Endothelial cell of umbilical vein (primary cell): ENCODE results near the gene CLP1. TPM values are rescaled to one million over a fixed set of nuclear protein-coding genes. Genes with fewer than 3 reads are reported as not detected.

Experiments
- BruUV-seq: library from RNA; stranded (reverse); fragments of 400-500 nt; replicated peaks from 2 replicates; lab custom pipeline; 2021; lab: Mats Ljungman, UMichigan
- CTCF ChIA-PET: fragments of 300-600, 350-600 bp; sonication (Branson Sonifier 250); formaldehyde crosslinking; loops from one replicate; lab custom pipeline; 2021; ENCODE audit warnings: antibody characterized with exemption, inconsistent platforms; lab: Charles Lee
- POLR2A ChIA-PET: fragments of 300-600, 350-600 bp; sonication (Branson Sonifier 250); formaldehyde crosslinking; loops from one replicate; lab custom pipeline; 2021; ENCODE audit warnings: antibody characterized with exemption, inconsistent platforms; lab: Charles Lee
- DNase-seq: peaks from one replicate; pipeline ENCODE4 v3.0.0-alpha.2; 2011; ENCODE audit warnings: low read depth, low spot score
- FAIRE-seq: peaks from 2 replicates; lab custom pipeline; 2011; peaks lifted over from hg19 to GRCh38; lab: Jason Lieb, UNC
- H2AFZ ChIP-seq: 2 replicates; pipeline ENCODE4 v1.6.0; 2012; ENCODE audit warnings: low read depth, low read length, control low read depth, inconsistent platforms
- H3K27ac ChIP-seq: 2 replicates; pipeline ENCODE4 v1.5.1; 2011; ENCODE audit warnings: low read depth, mild to moderate bottlenecking, control low read depth, low read length, moderate library complexity; ENCODE audit not compliant: insufficient read depth
- H3K27me3 ChIP-seq, 2 experiments: 2 replicates each; pipeline versions ENCODE4 v1.6.0 to v1.6.1; 2011; ENCODE audit warnings: low read length in 2 of 2, mixed read lengths in 1 of 2; ENCODE audit not compliant: control insufficient read depth in 2 of 2, insufficient read depth in 2 of 2
- H3K36me3 ChIP-seq, 2 experiments: 2 replicates in 1 of 2; 3 replicates in 1 of 2; pipeline ENCODE4 v1.5.1; 2011; ENCODE audit warnings: low read length in 2 of 2, mild to moderate bottlenecking in 1 of 2, moderate library complexity in 1 of 2; ENCODE audit not compliant: control insufficient read depth in 2 of 2, insufficient read depth in 2 of 2; ENCODE audit errors: extremely low read depth in 1 of 2
- H3K4me1 ChIP-seq: 3 replicates; pipeline ENCODE4 v1.5.1; 2011; ENCODE audit warnings: mild to moderate bottlenecking, low read length; ENCODE audit not compliant: control insufficient read depth, insufficient read depth; ENCODE audit errors: extremely low read depth
- H3K4me2 ChIP-seq: 2 replicates; pipeline ENCODE4 v1.6.1; 2011; ENCODE audit warnings: low read length, control low read depth, mixed read lengths; ENCODE audit not compliant: insufficient read depth
- H3K4me3 ChIP-seq, 3 experiments: fragments of 200-600 bp in 1 of 3; sonication (generic), shearing (Covaris generic) in 1 of 3; replicated peaks in 1 of 3; 2 replicates each; pipeline ENCODE4 v1.5.1; 2011 to 2016; ENCODE audit warnings: control low read depth in 3 of 3, low read length in 3 of 3, mild to moderate bottlenecking in 2 of 3, inconsistent platforms in 1 of 3, low read depth in 1 of 3, moderate library complexity in 1 of 3; ENCODE audit not compliant: insufficient read depth in 1 of 3
- H3K79me2 ChIP-seq: 2 replicates; pipeline ENCODE4 v1.6.0; 2012; ENCODE audit warnings: low read length, inconsistent platforms; ENCODE audit not compliant: control insufficient read depth, insufficient read depth
- H3K9ac ChIP-seq: replicated peaks from 2 replicates; pipeline ENCODE3; 2011; ENCODE audit warnings: low read length, control low read depth; ENCODE audit not compliant: insufficient read depth; ENCODE audit errors: extremely low read depth
- H3K9me1 ChIP-seq: replicated peaks from 3 replicates; pipeline ENCODE4 v1.6.0; 2011; ENCODE audit warnings: mild to moderate bottlenecking, low read length; ENCODE audit not compliant: control insufficient read depth, insufficient read depth; ENCODE audit errors: extremely low read depth
- H3K9me3 ChIP-seq: replicated peaks from 2 replicates; pipeline ENCODE4 v1.5.1; 2012; ENCODE audit warnings: low read length, inconsistent platforms; ENCODE audit not compliant: control insufficient read depth, insufficient read depth
- H4K20me1 ChIP-seq: replicated peaks from 2 replicates; pipeline ENCODE3; 2011; ENCODE audit warnings: mild to moderate bottlenecking, low read length; ENCODE audit not compliant: control insufficient read depth, insufficient read depth; ENCODE audit errors: extremely low read depth
- CTCF ChIP-seq, 2 donors: IDR thresholded peaks; 1 replicate in 1 of 2; 2 replicates in 1 of 2; pipeline ENCODE4 v1.5.1; 2011; ENCODE audit warnings: low read length in 2 of 2, mild to moderate bottlenecking in 2 of 2, moderate library complexity in 2 of 2, control low read depth in 1 of 2, inconsistent platforms in 1 of 2, low read depth in 1 of 2; ENCODE audit not compliant: insufficient read depth in 1 of 2; ENCODE audit errors: extremely low read depth in 1 of 2
- EZH2 ChIP-seq: IDR thresholded peaks from 2 replicates; pipeline ENCODE4 v1.6.1; 2012; ENCODE audit warnings: borderline replicate concordance, low read depth, mild to moderate bottlenecking, moderate library complexity, low read length, inconsistent platforms; ENCODE audit not compliant: severe bottlenecking
- GATA2 ChIP-seq: IDR thresholded peaks from 2 replicates; pipeline ENCODE4 v1.7.0; 2011; ENCODE audit warnings: low read depth, mild to moderate bottlenecking, moderate library complexity, mixed read lengths, low read length; ENCODE audit not compliant: insufficient read length, insufficient read depth
- MYC ChIP-seq: IDR thresholded peaks from one replicate; pipeline ENCODE4 v1.6.1; 2011; ENCODE audit warnings: mild to moderate bottlenecking, low read depth, low read length
- POLR2A ChIP-seq: IDR thresholded peaks from 2 replicates; pipeline ENCODE4 v1.6.1; 2012; ENCODE audit warnings: low read depth, mild to moderate bottlenecking, control low read depth, low read length
- POLR2AphosphoS5 ChIP-seq: IDR thresholded peaks from 2 replicates; pipeline ENCODE4 v1.6.1; 2012; ENCODE audit warnings: low read depth, mild to moderate bottlenecking, control low read depth, low read length, moderate library complexity; ENCODE audit not compliant: insufficient read depth
- dilution Hi-C: fragments of 300-500 bp; cut with MboI; formaldehyde crosslinking; loops from one replicate; pipeline ENCODE4 v1.15.0; 2019; ENCODE audit warnings: low sequenced_read_pairs; ENCODE audit not compliant: extremely low pct_ligation_motif_present
- intact Hi-C: fragments of 100-400 bp; cut with micrococcal nuclease; formaldehyde crosslinking; loops from one replicate; pipeline ENCODE4 v1.10.0; 2022
- polyA plus RNA-seq, 4 experiments: library from polyadenylated mRNA; depleted of rRNA in 3 of 4; stranded (reverse) in 3 of 4; unstranded in 1 of 4; fragments of >200 nt; gene quantifications; 2 replicates each; pipeline versions ENCODE4 v1.2.1 to v1.2.3, GENCODE V29; 2011 to 2012; ENCODE audit warnings: missing spikeins in 1 of 4
- total RNA-seq: library from RNA; stranded (reverse); gene quantifications from 2 replicates; pipeline ENCODE4 v1.2.3, GENCODE V29; 2021

CLP1 gene
- total and polyA plus RNA-seq, 2 donors (not counting 3 experiments of a cell fraction or from before 2014, with no cell fraction given) = 17.9 to 20.8 TPM

- Histone ChIP-seq H3K79me2 (peaks cover 18% of the 10 kb centered on the region), H3K36me3 (no peaks in the 10 kb centered on the region), H3K4me1 (peaks cover 24% of the 10 kb centered on the region), H3K9me1 (no peaks in the 10 kb centered on the region), H3K9me3 (no peaks in the 10 kb centered on the region), H4K20me1 (no peaks in the 10 kb centered on the region), H3K4me2 (peak overlapping the region; percentile 92), H3K4me3 (peak overlapping the region in 2 of 3 experiments; percentile 55 to 87), H2AFZ (no peak overlapping the region), H3K27me3 (peaks cover 0 to 1% of the 10 kb centered on the region in 2 experiments), H3K27ac (no peak overlapping the region), H3K9ac (no peak overlapping the region)
- no peak for TF ChIP-seq POLR2A
- no peak for TF ChIP-seq POLR2AphosphoS5
- no peak for TF ChIP-seq GATA2
- dilution Hi-C loops = no loop called here
- FAIRE-seq = no peak
- no peak for DNase-seq
- BruUV-seq = TSS peak; percentile 8
- ChIA-PET CTCF (interaction anchor here (0.7 to 4.2 kb wide), 23 partner anchors 12 to 1496 kb away, joined by 3 to 154 read pairs (median 4); partner anchors contain the start of genes RTN4RL2, SMTNL1, TIMM10 and UBE2L6), POLR2A (interaction anchor here (1.4 to 1.5 kb wide), 2 partner anchors 72 to 109 kb away, joined by 3 to 4 read pairs; partner anchors contain the start of genes TIMM10 and UBE2L6)
- intact Hi-C loops = no loop called here
Measured at GRCh38 chr11:57640068-57640800, 17.3 kb upstream of the CLP1 start.

GRCh38 chr11:57641011-57641807 lies 16.4 kb upstream of the CLP1 start:
- TSS peak; percentile 3 for BruUV-seq
- dilution Hi-C loops (no loop called here), intact Hi-C loops (loop anchor here (1.0 kb wide), 6 partner anchors 73 to 927 kb away; partner anchors contain the start of gene TIMM10)
- Histone ChIP-seq H3K79me2 (peaks cover 18% of the 10 kb centered on the region), H3K4me1 (peaks cover 24% of the 10 kb centered on the region), H3K27ac (no peak overlapping the region), H3K36me3 (no peaks in the 10 kb centered on the region), H3K27me3 (peaks cover 8 to 11% of the 10 kb centered on the region in 2 experiments), H3K9ac (no peak overlapping the region), H3K4me3 (no peak overlapping the region), H3K4me2 (no peak overlapping the region), H2AFZ (no peak overlapping the region), H3K9me3 (no peaks in the 10 kb centered on the region), H4K20me1 (no peaks in the 10 kb centered on the region), H3K9me1 (no peaks in the 10 kb centered on the region)
- CTCF ChIA-PET = interaction anchor here (0.7 to 4.2 kb wide), 27 partner anchors 11 to 1495 kb away, joined by 3 to 154 read pairs (median 3); partner anchors contain the start of genes RTN4RL2, SMTNL1, SSRP1 and TIMM10
- FAIRE-seq = peak; percentile 82
- POLR2A ChIA-PET = interaction anchor here (0.5 to 1.5 kb wide), 4 partner anchors 73 to 234 kb away, joined by 3 to 4 read pairs (median 3); partner anchors contain the start of genes TIMM10 and UBE2L6
- peak; percentile 46 for DNase-seq
- TF ChIP-seq MYC = no peak
- peak; percentile 33 to 52 for TF ChIP-seq CTCF (IDR thresholded peaks at IDR 0.05; ENCODE audit: extremely low read depth in 1 of 2, insufficient read depth in 1 of 2, low read depth in 1 of 2, low read length in 2 of 2)
- TF ChIP-seq EZH2 = no peak
